Neuronal stem cell (in vitro differentiated cells): Measurements from ENCODE around the gene ANKH.

ENCODE experiments used
- DNase-seq: peaks from one replicate; pipeline ENCODE4 v3.0.0-alpha.2; 2013; ENCODE audit warnings: low spot score
- H2AFZ ChIP-seq: one replicate; pipeline ENCODE4 v1.6.1; 2013; ENCODE audit warnings: mild to moderate bottlenecking, low read length, inconsistent platforms
- H2AK5ac ChIP-seq: 2 replicates; pipeline ENCODE4 v1.6.1; 2013; ENCODE audit warnings: low read depth, mild to moderate bottlenecking, inconsistent platforms, low read length, moderate library complexity, mixed read lengths
- H2BK120ac ChIP-seq: 2 replicates; pipeline ENCODE4 v1.6.1; 2013; ENCODE audit warnings: low read depth, mild to moderate bottlenecking, inconsistent platforms, low read length, moderate library complexity, mixed read lengths
- H2BK12ac ChIP-seq: one replicate; pipeline ENCODE4 v1.6.1; 2013; ENCODE audit warnings: low read length, inconsistent platforms
- H2BK15ac ChIP-seq: 2 replicates; pipeline ENCODE4 v1.6.1; 2013; ENCODE audit warnings: mild to moderate bottlenecking, low read length, inconsistent platforms, mixed read lengths
- H2BK5ac ChIP-seq: one replicate; pipeline ENCODE4 v1.6.1; 2013; ENCODE audit warnings: inconsistent platforms, mild to moderate bottlenecking, low read length, moderate library complexity
- H3K14ac ChIP-seq: one replicate; pipeline ENCODE4 v1.6.1; 2013; ENCODE audit warnings: low read length, inconsistent platforms
- H3K18ac ChIP-seq: 2 replicates; pipeline ENCODE4 v1.6.1; 2013; ENCODE audit warnings: low read length, inconsistent platforms
- H3K23ac ChIP-seq: 2 replicates; pipeline ENCODE4 v1.6.1; 2013; ENCODE audit warnings: low read depth, mild to moderate bottlenecking, mixed read lengths, low read length, inconsistent platforms; ENCODE audit not compliant: poor library complexity
- H3K27ac ChIP-seq: replicated peaks from 3 replicates; pipeline ENCODE4 v1.5.1; 2013; ENCODE audit warnings: low read length, inconsistent platforms
- H3K27me3 ChIP-seq, 3 experiments: 2 replicates each; pipeline ENCODE4 v1.6.1; 2013; ENCODE audit warnings: low read length in 3 of 3, mild to moderate bottlenecking in 2 of 3, inconsistent platforms in 1 of 3, low read depth in 1 of 3, mixed read lengths in 1 of 3, moderate library complexity in 1 of 3; ENCODE audit not compliant: control insufficient read depth in 3 of 3, insufficient read depth in 3 of 3
- H3K36me3 ChIP-seq, 2 donors: replicated peaks in 1 of 2; 2 replicates each; pipeline ENCODE4 v1.6.1; 2013; ENCODE audit warnings: low read length in 2 of 2; ENCODE audit not compliant: control insufficient read depth in 2 of 2, insufficient read depth in 2 of 2
- H3K4ac ChIP-seq: 2 replicates; pipeline ENCODE4 v1.6.1; 2013; ENCODE audit warnings: inconsistent platforms, mild to moderate bottlenecking, low read length, moderate library complexity
- H3K4me1 ChIP-seq, 2 donors: 1 replicate in 1 of 2; 2 replicates in 1 of 2; pipeline ENCODE4 v1.6.1; 2013; ENCODE audit warnings: low read length in 2 of 2, low read depth in 1 of 2; ENCODE audit not compliant: control insufficient read depth in 2 of 2, insufficient read depth in 1 of 2
- H3K4me2 ChIP-seq: one replicate; pipeline ENCODE4 v1.6.1; 2013; ENCODE audit warnings: mild to moderate bottlenecking, low read length, inconsistent platforms; ENCODE audit not compliant: insufficient read depth, poor library complexity, severe bottlenecking
- H3K4me3 ChIP-seq, 2 donors: 2 replicates each; pipeline ENCODE4 v1.5.1; 2013; ENCODE audit warnings: low read length in 2 of 2, mild to moderate bottlenecking in 2 of 2, inconsistent platforms in 1 of 2, moderate library complexity in 1 of 2
- H3K79me1 ChIP-seq: one replicate; pipeline ENCODE4 v1.6.1; 2013; ENCODE audit warnings: low read depth, mild to moderate bottlenecking, inconsistent platforms, low read length, moderate library complexity
- H3K9ac ChIP-seq: one replicate; pipeline ENCODE4 v1.6.1; 2013; ENCODE audit warnings: mild to moderate bottlenecking, low read depth, low read length, inconsistent platforms; ENCODE audit not compliant: poor library complexity
- H3K9me3 ChIP-seq, 2 donors: replicated peaks in 1 of 2; 2 replicates each; pipeline versions ENCODE3 to v1.6.1; 2013; ENCODE audit warnings: low read length in 2 of 2, mild to moderate bottlenecking in 2 of 2, inconsistent platforms in 1 of 2, low read depth in 1 of 2, mixed read lengths in 1 of 2, moderate library complexity in 1 of 2; ENCODE audit not compliant: control insufficient read depth in 2 of 2, insufficient read depth in 1 of 2
- H4K8ac ChIP-seq: one replicate; pipeline ENCODE4 v1.6.1; 2013; ENCODE audit warnings: low read depth, mild to moderate bottlenecking, inconsistent platforms, low read length, moderate library complexity
- H4K91ac ChIP-seq: one replicate; pipeline ENCODE4 v1.6.1; 2013; ENCODE audit warnings: low read length, low read depth, mild to moderate bottlenecking, inconsistent platforms; ENCODE audit not compliant: poor library complexity
- WGBS, 2 donors: extraction: QIAGEN DNeasy Blood & Tissue Kit; methylation state at CpG; one replicate each; pipeline ENCODE4 v1.1.7; 2013; ENCODE audit warnings: missing lambda C conversion rate in 2 of 2, mixed read lengths in 1 of 2; ENCODE audit not compliant: insufficient read length in 2 of 2, insufficient replicate concordance in 1 of 2; ENCODE audit errors: extremely low coverage in 2 of 2; 5-methylcytosine and 5-hydroxymethylcytosine counted together

Gene ANKH

GRCh38 chr5:14816999-14817761, 54.4 kb downstream of the ANKH start:
- no peaks in the 10 kb centered on the region for H3K36me3 ChIP-seq
- H2AK5ac ChIP-seq, result no peak overlapping the region
- DNase-seq, result no peak
- no peaks in the 10 kb centered on the region for H3K27me3 ChIP-seq
- H3K4me2 ChIP-seq, result no peak overlapping the region
- H2BK5ac ChIP-seq, result no peak overlapping the region
- no peaks in the 10 kb centered on the region for H3K9me3 ChIP-seq
- no peak overlapping the region for H3K4ac ChIP-seq
- no peak overlapping the region for H2BK120ac ChIP-seq
- no peak overlapping the region for H2AFZ ChIP-seq
- H3K18ac ChIP-seq, result no peak overlapping the region
- no peak overlapping the region for H3K4me3 ChIP-seq
- no CpG with 5 or more reads among the region's 6 CpGs for WGBS, 2 donors
- H2BK15ac ChIP-seq, result no peak overlapping the region
- no peaks in the 10 kb centered on the region for H3K79me1 ChIP-seq
- no peak overlapping the region for H3K23ac ChIP-seq
- no peaks in the 10 kb centered on the region for H3K4me1 ChIP-seq
- H3K14ac ChIP-seq, result no peak overlapping the region
- no peak overlapping the region for H3K27ac ChIP-seq
- no peak overlapping the region for H3K9ac ChIP-seq
- no peak overlapping the region for H2BK12ac ChIP-seq
- no peak overlapping the region for H4K91ac ChIP-seq
- H4K8ac ChIP-seq, result no peak overlapping the region

DNA sequence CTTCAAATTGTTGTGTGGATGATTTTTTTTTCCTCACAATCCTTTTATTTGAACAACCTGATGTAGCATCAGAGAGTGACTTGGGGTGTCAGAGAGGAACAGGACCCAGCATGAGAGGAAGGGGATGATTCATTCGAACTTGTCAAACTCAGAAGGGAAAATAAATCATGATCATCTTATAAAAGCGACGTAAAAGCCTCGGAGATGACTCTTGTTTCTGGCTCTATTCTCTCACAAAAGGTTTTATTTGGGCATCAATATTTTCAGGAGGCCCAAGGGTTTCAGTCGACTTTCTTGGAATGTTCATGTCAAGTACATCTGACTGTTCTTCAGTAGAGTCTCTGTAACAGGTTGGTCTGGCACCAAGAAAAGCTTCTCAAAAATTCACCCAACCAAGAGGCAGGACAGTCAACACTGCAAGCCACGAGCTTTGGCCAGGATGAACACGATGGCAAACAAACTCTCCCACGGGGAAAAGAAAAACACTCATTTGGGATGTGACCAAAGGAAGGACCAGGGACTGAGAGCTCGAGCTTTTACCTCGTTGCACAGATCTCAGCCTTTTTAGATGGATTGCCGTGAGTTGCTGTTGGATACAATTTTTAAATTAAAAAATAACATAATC, 55.1 kb downstream of the ANKH start:
- Histone ChIP-seq H2BK120ac (no peak overlapping the region), H2BK5ac (no peak overlapping the region)

GRCh38 chr5:14813747-14814146, 57.8 kb downstream of the ANKH start:
- no peaks in the 10 kb centered on the region for H3K36me3 ChIP-seq
- no peak overlapping the region for H3K18ac ChIP-seq
- H2AK5ac ChIP-seq, result no peak overlapping the region
- H3K4ac ChIP-seq, result no peak overlapping the region
- no peak for DNase-seq
- no peaks in the 10 kb centered on the region for H3K79me1 ChIP-seq
- H3K23ac ChIP-seq, result no peak overlapping the region
- no peak overlapping the region for H2AFZ ChIP-seq
- no peak overlapping the region for H2BK12ac ChIP-seq
- peaks cover 2 to 8% of the 10 kb centered on the region in 2 donors for H3K9me3 ChIP-seq
- H4K91ac ChIP-seq, result no peak overlapping the region
- H2BK5ac ChIP-seq, result no peak overlapping the region
- no peak overlapping the region for H2BK120ac ChIP-seq
- no peak overlapping the region for H3K4me2 ChIP-seq
- H3K14ac ChIP-seq, result no peak overlapping the region
- no peak overlapping the region for H3K4me3 ChIP-seq
- no peak overlapping the region for H4K8ac ChIP-seq
- H3K4me1 ChIP-seq, result no peaks in the 10 kb centered on the region
- no peak overlapping the region for H3K27ac ChIP-seq
- H3K9ac ChIP-seq, result no peak overlapping the region
- no peak overlapping the region for H2BK15ac ChIP-seq
- no peaks in the 10 kb centered on the region for H3K27me3 ChIP-seq
- no CpG with 5 or more reads among the region's 3 CpGs for WGBS, 2 donors

More for the DNA sequence above, 55.1 kb downstream of the ANKH start:
- H3K4me2 ChIP-seq, result no peak overlapping the region
- H2BK15ac ChIP-seq, result no peak overlapping the region
- no CpG with 5 or more reads among the region's 11 CpGs for WGBS, 2 donors
- no peaks in the 10 kb centered on the region for H3K4me1 ChIP-seq
- H2BK12ac ChIP-seq, result no peak overlapping the region
- no peak overlapping the region for H3K4ac ChIP-seq
- no peak overlapping the region for H3K9ac ChIP-seq
- H3K27me3 ChIP-seq, result no peaks in the 10 kb centered on the region
- H2AFZ ChIP-seq, result no peak overlapping the region
- no peaks in the 10 kb centered on the region for H3K36me3 ChIP-seq
- H3K18ac ChIP-seq, result no peak overlapping the region
- H3K4me3 ChIP-seq, result no peak overlapping the region
- no peaks in the 10 kb centered on the region for H3K79me1 ChIP-seq
- no peak overlapping the region for H3K27ac ChIP-seq
- no peak overlapping the region for H4K8ac ChIP-seq
- H3K9me3 ChIP-seq, result no peaks in the 10 kb centered on the region
- no peak for DNase-seq
- no peak overlapping the region for H3K23ac ChIP-seq
- H3K14ac ChIP-seq, result no peak overlapping the region
- no peak overlapping the region for H4K91ac ChIP-seq
- H2AK5ac ChIP-seq, result no peak overlapping the region

DNA sequence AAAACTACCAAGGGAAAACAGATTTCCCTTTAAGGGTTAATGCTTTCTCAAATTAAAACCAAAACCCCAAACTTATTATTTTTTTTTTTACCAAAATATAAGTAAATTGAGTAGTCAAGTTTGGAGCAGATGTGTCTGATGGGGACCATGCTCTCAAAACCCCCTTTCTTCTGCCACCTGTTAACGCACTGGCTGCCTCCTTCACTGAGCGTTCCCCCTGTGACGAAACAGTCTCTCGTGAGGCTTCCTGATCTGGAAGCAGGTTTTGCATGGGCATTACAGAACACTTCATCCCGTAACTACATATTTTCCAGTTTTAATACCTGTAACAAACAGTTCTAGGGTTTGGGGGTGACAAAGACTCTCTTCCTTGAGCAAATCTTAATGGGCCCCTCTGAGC, 59.4 kb downstream of the ANKH start:
- no peak overlapping the region for H4K91ac ChIP-seq
- H3K4me3 ChIP-seq, result no peak overlapping the region
- no peak overlapping the region for H3K18ac ChIP-seq
- H3K9ac ChIP-seq, result no peak overlapping the region
- H3K27me3 ChIP-seq, result no peaks in the 10 kb centered on the region
- H3K4ac ChIP-seq, result no peak overlapping the region
- H4K8ac ChIP-seq, result no peak overlapping the region
- H3K14ac ChIP-seq, result no peak overlapping the region
- no peak overlapping the region for H2AK5ac ChIP-seq
- H3K4me1 ChIP-seq, result no peaks in the 10 kb centered on the region
- no CpG with 5 or more reads among the region's 5 CpGs for WGBS, 2 donors
- no peak overlapping the region for H3K4me2 ChIP-seq
- H2BK5ac ChIP-seq, result no peak overlapping the region
- H3K36me3 ChIP-seq, result no peaks in the 10 kb centered on the region
- no peak overlapping the region for H2BK120ac ChIP-seq
- no peak for DNase-seq
- peaks cover 2 to 8% of the 10 kb centered on the region in 2 donors for H3K9me3 ChIP-seq
- no peaks in the 10 kb centered on the region for H3K79me1 ChIP-seq
- H3K23ac ChIP-seq, result no peak overlapping the region
- no peak overlapping the region for H2AFZ ChIP-seq
- H3K27ac ChIP-seq, result no peak overlapping the region
- H2BK12ac ChIP-seq, result no peak overlapping the region
- H2BK15ac ChIP-seq, result no peak overlapping the region
